Hippocampal formation (tissue), 2 donors: Measurements from ENCODE around the gene UCN3.
A peak's percentile ranks its signal among the peaks of the same experiment; 100 is the strongest.
"Not testable (repeated sequence)": the region's sequence is repeated elsewhere in the genome, so short reads cannot be mapped to it uniquely, and the experiment has no call there.

Source experiments
- DNase-seq, 2 donors: peaks; one replicate each; lab custom pipeline; 2025; lab: John Stamatoyannopoulos, UW

Gene UCN3

DNA sequence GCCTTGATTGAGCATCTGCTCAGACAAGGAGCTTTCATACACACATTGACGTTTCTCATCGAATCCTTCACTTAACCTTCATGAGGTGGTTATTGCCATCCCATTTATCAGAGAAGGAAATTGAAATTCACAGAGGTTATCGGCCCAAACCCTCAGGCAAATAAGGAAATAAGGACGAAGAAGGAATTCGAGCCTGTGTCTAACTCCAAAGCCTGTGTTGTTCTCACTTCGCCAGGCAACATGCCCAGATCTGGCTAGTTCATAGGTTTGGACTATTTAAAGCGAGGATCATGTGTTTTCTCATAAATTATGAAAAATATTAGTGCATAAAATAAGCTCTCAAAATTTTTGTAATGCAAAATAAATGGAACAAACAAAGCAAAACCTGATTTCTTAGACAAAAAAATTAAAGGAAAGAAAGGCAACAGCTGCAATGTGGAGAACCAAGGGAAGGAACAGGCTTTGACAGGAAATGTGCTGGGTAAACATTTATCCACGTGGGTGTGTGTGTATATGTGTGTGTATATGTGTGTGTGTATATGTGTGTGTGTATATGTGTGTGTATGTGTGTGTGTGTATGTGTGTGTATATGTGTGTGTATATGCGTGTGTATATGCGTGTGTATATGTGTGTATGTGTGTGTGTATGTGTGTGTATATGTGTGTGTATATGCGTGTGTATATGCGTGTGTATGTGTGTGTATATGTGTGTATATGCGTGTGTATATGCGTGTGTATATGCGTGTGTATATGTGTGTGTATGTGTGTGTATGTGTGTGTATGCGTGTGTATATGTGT is 4.8 kb downstream of the UCN3 start:
- DNase-seq, result no peak

DNA sequence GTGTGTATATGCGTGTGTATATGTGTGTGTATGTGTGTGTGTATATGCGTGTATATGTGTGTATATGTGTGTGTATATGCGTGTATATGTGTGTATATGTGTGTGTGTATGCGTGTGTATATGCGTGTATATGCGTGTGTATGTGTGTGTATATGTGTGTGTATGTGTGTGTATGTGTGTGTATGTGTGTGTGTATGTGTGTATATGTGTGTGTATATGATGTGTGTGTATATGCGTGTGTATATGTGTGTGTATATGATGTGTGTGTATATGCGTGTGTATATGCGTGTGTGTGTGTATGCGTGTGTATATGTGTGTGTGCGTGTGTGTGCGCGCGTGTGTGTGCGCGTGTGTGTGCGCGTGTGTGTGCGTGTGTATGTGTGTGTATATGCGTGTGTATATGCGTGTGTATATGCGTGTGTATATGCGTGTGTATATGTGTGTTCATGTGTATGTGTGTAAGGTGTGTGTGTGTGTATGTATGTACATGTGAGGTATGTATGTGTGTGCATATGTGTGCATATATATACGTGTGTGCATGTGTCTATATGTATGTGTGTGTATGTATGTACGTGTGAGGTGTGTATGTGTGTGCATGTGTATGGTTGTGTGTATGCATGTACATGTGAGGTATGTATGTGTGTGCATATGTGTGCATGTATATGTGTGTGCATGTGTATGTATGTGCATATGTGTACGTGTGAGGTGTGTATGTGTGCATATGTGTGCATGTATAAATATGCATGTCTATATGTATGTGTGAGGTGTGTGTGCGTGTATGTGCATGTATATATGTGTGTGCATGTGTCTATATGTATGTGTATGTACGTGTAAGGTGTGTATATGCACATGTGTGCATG is 6.0 kb downstream of the UCN3 start:
- no peak for DNase-seq

DNA sequence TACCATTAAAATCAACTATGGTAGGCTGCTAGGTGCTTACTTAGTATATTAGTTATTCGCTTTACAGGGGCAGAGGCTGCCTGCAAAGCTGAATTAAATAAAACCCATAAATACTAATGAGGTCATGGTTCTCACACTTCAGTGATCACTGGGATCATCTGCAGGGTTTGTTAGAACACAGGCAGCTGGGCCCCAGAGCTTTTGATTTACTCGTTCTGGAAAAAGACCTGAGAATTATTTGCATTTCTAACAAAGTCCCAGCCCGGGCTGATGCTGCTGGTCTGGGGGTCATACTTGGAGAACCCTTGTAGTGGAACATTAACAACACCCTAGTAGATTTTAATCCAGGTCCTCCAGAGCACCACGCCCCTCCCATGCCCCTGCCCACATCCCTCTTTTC is 8.5 kb downstream of the UCN3 start:
- no peak for DNase-seq

DNA sequence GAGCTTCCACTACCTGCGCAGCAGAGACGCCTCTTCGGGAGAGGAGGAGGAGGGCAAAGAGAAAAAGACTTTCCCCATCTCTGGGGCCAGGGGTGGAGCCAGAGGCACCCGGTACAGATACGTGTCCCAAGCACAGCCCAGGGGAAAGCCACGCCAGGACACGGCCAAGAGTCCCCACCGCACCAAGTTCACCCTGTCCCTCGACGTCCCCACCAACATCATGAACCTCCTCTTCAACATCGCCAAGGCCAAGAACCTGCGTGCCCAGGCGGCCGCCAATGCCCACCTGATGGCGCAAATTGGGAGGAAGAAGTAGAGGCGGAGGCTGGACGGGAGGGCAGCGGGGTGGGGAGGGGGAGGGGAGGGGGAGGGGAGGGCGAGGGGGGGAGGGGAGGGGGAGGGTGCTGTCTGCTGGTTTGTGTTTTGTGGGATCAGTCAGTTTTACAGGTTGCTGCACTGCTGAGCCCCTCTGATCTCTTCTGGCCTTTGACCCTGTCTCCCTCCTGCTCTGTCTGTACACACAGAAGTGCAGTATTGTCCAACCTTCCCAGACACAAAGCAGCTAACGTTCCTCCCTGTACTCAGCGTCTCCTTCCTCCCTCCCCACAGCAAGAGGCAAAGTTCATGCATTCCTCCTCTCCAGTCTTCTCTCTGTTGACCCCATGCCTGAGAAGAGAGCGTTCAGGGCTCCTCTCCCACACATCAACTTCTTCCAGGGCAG is 9.3 kb downstream of the UCN3 start:
- no peak for DNase-seq

DNA sequence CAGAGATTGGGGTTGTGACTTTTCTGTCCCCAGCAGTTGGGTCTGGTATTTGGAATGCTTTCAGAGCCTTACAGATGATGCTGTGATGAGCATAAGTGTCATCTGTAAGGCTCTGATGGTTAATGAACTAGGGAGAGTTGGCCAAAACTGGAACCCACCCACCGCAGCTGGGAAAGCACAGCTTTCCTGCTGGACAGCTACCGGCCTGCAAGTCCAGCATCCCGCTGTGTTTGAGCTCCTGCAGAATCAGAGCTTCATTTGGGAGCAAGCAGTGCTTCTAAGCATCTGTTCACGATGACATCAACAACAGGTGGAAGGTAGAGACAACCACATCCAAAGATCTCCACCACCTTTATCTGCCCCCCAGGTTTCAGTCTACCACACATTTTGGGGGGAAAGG is 11.7 kb downstream of the UCN3 start:
- no peak for DNase-seq

DNA sequence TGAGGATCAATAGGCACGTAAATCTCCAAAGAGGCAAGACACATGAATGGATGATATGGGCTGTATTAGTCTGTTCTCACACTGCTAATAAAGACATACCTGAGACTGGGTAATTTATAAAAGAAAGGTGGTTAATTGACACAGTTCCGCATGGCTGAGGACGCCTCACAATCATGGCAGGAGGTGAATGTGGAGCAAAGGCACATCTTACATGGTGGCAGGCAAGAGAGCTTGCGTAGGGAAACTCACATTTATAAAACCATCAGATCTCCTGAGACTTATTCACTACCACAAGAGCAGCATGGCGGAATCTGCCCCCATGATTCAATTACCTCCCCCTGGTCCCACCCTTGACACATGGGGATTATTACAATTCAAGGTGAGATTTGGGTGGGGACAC is 14.4 kb downstream of the UCN3 start:
- DNase-seq, result not testable (repeated sequence)

DNA sequence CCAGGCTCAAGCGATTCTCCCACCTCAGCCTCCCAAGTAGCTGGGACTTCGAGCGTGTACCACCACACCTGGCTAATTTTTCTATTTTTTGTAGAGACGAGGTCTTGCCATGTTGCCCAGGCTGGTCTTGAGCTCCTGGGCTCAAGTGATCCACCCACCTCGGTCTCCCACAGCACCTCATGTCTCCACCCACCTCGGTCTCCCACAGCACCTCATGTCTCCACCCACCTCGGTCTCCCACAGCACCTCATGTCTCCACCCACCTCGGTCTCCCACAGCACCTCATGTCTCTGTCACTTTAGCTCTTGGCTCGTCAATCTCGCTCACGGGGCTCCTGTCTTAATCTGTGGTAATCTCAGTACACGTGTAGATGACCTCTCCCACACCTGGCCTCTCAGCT is 15.6 kb downstream of the UCN3 start:
- DNase-seq, result not testable (repeated sequence)

DNA sequence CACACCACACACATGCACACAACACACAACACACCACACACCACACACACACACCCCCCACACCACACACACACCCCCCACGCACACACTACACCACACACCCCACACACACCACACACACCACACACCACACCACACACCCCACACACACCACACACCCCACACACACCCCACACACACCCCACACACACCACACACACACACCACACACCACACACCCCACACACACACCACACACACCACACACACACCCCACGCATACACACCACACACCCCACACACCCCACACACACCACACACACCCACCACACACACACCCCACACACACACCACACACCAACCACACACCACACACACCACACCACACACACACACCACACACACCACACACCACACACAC is 16.4 kb downstream of the UCN3 start:
- no peak for DNase-seq

DNA sequence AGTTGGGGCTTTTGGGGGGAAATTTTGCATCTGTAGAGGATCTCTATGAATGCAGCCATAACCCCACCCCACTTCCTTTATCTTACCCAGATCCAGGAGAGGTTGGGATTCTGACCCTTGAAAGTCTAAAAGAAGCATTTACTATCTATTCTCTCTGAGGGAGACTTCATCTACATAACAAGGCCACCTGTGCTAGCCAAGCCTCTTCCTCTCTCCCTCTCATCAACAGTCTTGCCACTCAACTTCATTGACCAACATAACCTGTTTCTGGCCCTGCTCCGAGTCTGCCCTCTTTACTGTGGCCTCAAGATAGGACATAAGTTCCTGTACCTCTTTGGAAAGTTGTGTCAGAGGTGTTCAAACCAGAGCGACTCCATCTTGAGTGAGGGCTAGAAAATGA is 20.5 kb downstream of the UCN3 start:
- DNase-seq, result no peak

DNA sequence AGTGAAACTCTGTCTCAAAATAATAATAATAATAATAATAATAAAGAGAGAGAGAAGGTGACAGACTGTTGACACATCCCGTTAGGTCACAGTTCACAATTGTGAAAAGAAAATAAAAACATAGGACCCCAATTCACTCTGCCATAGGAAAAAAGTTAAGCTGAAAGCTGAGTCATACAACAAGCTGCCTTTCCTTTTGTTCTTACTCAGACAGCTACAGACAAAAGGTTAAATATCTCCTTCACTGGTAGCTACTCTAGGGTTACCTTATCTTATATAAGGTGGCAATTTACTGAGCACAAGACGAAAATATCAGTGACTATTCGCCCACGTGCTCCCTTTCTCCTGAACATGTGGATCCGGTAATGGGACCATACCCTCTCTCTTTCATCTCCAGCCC is 22.4 kb downstream of the UCN3 start:
- DNase-seq, result no peak

DNA sequence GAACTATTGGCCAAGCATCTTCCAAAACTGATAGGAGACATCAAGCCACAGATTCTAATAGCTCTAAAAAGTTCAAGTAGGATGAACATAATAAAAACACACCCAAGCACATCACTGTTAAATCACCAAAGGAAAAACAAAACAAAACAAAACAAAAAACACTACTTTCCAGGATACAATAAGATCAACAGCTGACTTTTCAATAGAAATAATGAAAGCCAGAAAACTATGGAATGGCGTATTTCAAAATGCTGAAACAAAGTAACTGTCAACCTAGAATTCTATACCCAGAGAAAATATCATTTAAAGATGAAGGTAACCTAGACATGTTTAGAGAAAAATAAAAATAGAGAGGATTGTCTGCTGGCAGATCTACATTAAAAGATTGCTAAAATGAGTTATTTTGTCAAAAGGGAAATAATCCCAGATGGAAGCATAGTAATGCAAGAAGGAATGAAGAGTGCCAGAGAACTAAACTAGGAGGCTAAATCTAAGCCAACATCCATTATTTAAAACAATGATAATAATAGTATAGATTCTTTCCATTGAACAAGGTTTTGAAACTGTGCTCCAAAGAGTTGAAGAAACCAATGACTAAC is 25.9 kb downstream of the UCN3 start:
- no peak for DNase-seq

DNA sequence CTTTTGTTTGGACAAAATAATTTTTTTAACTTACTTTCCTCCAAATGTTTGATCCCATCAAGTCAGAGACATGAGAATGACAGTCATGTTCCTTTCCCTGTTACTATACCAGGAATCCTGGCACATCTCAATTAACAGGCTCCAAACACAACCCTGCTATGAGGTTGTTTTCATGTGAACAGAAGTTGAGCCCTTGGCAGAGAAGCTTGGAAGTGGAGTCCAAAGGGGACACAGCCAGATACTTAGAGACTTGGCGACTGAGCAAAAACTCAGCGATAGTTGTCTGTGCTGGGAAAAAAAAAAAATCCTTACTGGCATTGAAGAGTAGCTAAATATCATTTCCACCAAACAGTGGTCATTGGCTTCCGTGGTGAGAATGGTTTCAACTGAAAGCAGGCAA is 27.0 kb downstream of the UCN3 start:
- peak in 1 of 2 donors; percentile 0 for DNase-seq

DNA sequence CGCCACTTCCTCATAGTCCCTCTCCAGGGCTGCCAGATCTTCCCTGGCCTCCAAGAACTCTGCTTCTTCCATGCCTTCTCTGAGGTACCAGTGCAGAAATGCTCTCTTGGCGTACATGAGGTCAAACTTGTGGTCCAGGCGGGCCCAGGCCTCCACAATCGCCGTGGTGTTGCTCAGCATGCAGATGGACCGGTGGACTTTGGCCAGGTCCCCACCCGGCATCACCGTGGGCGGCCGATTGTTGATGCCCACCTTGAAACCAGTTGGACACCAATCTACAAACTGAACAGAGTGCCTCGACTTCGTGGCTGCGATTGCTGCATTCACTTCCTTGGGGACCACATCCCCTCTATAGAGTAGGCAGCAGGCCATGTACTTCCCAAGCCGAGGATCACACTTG is 28.8 kb downstream of the UCN3 start:
- DNase-seq, result no peak

DNA sequence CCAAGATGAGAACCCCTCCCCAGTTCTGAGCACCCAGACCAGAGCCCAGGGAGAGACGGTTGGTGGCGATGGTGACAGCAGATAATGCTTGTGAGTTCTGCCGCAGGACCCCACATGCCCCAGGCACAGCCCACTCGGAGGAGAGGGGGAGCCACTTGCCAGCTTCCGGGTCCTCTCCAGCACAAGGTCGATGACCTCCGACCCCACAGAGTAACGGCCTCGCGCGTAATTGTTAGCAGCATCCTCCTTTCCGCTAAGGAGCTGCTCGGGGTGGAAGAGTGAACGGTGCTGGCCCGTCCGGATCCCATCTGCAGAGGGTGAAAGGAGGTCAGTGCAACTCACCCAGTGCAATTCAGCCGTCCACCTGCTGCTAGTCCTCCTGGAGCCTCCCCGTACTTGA is 30.4 kb downstream of the UCN3 start:
- no peak for DNase-seq

DNA sequence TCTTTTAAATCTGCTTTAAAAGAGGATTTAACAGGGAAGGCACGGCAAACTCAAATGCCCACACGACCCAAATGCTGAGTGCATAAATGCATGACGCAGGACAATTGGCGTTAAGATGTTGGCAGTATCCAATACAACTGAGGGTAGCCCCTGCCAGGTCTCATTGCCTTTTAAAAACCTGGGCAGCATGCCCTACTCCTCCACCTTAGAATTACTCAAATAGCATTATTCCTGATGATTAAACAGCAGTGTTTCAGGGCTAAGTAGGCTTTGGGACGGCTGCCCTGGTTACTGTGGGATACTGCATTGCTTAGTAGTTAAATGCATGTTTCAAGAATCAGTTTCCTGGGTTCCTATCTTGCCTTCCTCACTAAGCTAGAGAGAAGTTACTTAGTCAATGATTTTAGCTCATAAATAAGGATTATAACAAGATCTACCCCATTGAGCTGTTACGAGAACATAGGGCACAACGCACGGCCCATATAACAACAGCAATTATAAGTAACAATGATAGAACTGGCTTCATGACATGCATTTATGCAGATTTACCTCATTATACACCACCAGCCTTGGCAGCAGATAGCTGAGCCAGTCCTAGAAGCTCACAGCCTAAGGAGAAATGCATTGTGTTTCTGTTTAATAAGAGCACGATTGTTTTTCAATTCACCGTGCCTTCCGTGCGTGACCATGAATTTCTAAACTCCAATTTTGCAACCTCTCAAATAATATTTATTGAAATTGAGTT is 32.0 kb downstream of the UCN3 start:
- DNase-seq, result peak; percentile 36 to 64

DNA sequence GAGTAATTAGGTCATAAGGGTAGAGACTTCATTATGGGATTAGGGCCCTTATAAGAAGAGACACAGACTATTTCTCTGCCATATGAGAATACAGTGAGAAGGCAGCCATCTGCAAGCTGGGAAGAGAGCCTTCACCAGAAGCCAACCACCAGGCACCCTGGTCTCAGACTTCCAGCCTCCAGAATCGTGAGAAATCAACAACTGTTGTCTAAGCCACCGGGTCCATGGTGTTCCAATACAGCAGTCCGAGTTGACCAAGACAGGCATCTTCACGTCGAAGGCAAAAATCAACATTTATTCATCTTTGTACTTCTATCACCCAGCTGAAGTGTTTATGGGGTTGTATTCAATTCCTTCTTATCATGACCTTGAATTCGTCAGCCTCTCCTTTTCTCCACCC is 34.6 kb downstream of the UCN3 start:
- DNase-seq, result no peak

DNA sequence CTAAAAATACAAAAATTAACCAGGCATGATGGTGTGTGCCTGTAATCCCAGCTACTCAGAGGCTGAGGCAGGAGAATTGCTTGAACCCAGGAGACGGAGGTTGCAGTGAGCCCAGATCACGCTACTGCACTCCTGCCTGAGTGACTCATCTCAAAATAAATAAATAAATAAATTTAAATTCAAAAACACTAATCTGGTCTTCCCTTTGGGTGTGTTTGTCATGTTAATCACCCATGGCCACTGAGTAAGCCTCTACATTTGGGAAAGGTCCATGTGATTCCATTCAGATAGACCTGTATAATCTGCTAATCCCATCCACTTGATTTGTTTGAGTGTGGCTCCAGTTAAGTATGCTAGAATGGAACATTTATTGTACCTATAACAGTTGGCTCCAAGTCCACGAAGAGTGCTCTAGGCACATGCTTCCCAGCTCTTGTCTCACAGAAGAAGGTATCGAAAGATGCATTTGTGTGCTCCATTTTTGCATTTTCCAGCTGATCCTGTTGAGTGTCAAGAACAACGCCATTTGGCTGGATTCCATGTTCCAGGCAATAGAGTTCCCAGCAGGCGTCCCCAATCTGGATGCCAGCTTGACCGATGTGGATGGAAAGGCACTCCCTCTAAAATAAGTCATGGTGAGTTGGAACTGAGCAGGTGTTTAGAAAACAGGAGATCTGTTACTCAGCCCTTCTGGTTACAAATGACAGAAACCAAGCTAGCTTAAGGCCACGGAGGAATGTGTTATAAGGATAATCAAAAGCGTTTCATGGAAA is 35.9 kb downstream of the UCN3 start:
- no peak for DNase-seq

DNA sequence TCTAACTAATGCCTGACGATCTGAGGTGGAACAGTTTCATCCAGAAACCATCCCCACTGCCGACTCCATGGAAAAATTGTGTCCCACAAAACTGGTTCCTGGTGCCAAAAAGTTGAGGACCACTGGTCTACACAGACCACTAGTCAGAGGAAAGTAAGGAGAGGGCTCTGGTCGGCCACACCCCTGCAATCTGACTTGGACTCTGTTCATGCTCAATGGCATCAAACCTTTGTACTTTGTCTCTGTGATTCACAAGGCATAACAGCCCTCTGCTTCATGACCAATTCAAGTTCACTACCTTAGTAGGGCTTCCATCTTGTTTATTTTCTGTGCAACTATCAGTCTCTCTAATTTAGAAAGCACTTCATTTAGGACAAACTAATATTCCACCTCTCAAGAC is 38.0 kb downstream of the UCN3 start:
- no peak for DNase-seq

DNA sequence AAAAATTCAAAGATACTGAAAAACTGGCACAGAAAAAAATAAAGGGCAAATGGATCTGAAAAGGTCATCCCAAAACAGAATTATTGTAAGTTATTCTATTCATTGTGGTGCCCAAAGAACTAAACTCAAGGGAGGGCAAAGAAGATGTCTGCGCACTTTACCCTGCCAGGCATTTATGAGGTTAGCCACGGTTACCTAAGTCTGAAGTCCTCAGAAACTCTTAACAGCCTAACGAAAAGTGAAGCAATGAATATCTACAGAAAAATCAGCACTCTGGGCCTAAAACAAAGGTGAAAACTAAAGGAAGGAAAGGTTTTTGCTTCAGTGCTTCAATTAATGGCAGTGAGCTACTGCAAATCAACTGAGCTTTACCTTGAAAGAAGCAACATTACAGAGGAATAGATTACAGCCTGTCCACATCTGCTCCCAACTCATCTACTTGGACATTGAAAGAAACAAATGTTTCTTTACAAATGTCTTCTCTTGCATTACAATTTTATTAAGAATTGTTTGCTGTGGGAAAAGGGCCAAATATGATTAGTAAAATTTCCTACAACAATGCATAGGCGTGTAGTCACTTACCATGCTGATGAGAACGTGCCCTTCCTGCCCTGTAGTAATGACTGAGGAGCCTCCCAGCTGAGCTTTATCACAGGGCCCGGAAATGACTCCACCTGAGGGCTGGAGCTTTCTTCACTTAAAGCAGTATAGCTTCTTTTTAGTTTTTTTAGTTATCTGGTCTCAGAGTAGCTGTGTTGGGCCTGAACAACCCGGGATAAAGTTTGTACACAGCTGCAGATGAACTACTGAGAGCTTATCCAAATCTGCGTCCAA is 39.7 kb downstream of the UCN3 start, which contains the start of gene TUBAL3:
Gene TUBAL3, minus strand, starts transcription at position 621 of the 834 bp plus-strand sequence. Its CDS starts 36 bp downstream, at position 585.
- DNase-seq, result no peak

DNA sequence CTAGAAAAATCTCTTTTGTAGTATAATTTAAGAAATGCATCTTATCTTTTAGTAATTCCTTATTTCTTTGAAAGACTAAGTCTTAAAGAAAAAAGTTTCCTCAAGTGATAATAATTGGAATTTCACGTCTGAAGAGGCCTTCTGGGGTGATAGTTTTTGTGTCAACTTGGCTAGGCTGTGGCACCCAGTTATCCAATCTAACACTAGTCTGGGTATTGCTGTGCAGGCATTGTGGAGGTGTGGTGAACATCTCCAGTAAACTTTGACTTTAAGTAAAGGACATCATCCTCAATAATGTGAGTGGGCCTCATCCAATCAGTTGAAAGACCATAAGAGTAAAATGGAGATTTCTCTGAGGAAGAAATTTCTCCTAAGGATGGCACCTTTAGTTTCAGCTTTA is 42.2 kb downstream of the UCN3 start:
- DNase-seq, result no peak
